Gastroesophageal sphincter (tissue), 4 donors: Measurements from ENCODE around the gene RAB6A. TPM values are rescaled to one million over a fixed set of nuclear protein-coding genes. Genes with fewer than 3 reads are reported as not detected.

Experiments
- ATAC-seq: fragments of 150-250 bp; one replicate; pipeline ENCODE4 v1.9.1; 2016; ENCODE audit warnings: mild to moderate bottlenecking, moderate library complexity
- H3K27ac ChIP-seq, 4 donors: fragments of 200-600 bp; sonication (generic) in 3 of 4; 1 replicate in 3 of 4; 2 replicates in 1 of 4; pipeline ENCODE4 v1.5.1; 2016 to 2019
- H3K27me3 ChIP-seq: fragments of 200-600 bp; sonication (generic); one replicate; pipeline ENCODE4 v1.5.1; 2019
- H3K36me3 ChIP-seq, 2 donors: fragments of 200-600 bp; sonication (generic); one replicate each; pipeline ENCODE4 v1.5.1; 2019; ENCODE audit warnings: control low read depth in 1 of 2
- H3K4me1 ChIP-seq, 3 donors: fragments of 200-600 bp; sonication (generic); 1 replicate in 2 of 3; 2 replicates in 1 of 3; pipeline ENCODE4 v1.5.1; 2016 to 2019; ENCODE audit warnings: control low read depth in 2 of 3
- H3K4me3 ChIP-seq, 2 donors: fragments of 200-600 bp; sonication (generic); one replicate each; pipeline ENCODE4 v1.5.1; 2019; ENCODE audit warnings: mild to moderate bottlenecking in 1 of 2, moderate library complexity in 1 of 2
- H3K9me3 ChIP-seq, 3 donors: fragments of 200-600 bp; sonication (generic); one replicate each; pipeline ENCODE4 v1.5.1; 2017 to 2019; ENCODE audit warnings: control low read depth in 2 of 3
- EP300 ChIP-seq: sonication (generic); formaldehyde crosslinking; IDR thresholded peaks from one replicate; pipeline ENCODE4 v1.6.1; 2017; ENCODE audit warnings: antibody characterized with exemption, mild to moderate bottlenecking
- POLR2A ChIP-seq, 2 donors: fragments of 450-650 bp; IDR thresholded peaks; one replicate each; pipeline ENCODE4 v1.6.1; 2017; ENCODE audit warnings: antibody characterized with exemption in 2 of 2, mild to moderate bottlenecking in 2 of 2, moderate library complexity in 1 of 2
- POLR2AphosphoS5 ChIP-seq: sonication (generic); formaldehyde crosslinking; IDR thresholded peaks from one replicate; pipeline ENCODE4 v1.6.1; 2017; ENCODE audit warnings: antibody characterized with exemption
- WGBS, 2 donors: methylation state at CpG; one replicate each; pipeline ENCODE4 v1.1.5; 2018; ENCODE audit warnings: low coverage in 1 of 2; 5-methylcytosine and 5-hydroxymethylcytosine counted together
- total RNA-seq, 4 donors: library from RNA; depleted of rRNA; stranded (reverse); fragments of >200 nt; gene quantifications; one replicate each; pipeline ENCODE4 v1.1.0, GENCODE V29; 2016
- TF ChIP-seq, protein P1 (sequence below), 4 experiments: fragments of 200-600 bp in 2 of 4; fragments of 450-650 bp in 2 of 4; sonication (generic) in 1 of 4; IDR thresholded peaks; one replicate each; pipeline ENCODE4 v1.5.1; 2017 to 2019; ENCODE audit warnings: antibody characterized with exemption in 4 of 4, mild to moderate bottlenecking in 2 of 4, moderate library complexity in 2 of 4

The RAB6A gene
- total RNA-seq, 4 donors from 2014 or later = 134 to 168 (median 149) TPM

GRCh38 chr11:73652046-73652730 lies 108.7 kb downstream of the RAB6A start:
- H3K27me3 ChIP-seq = no peaks in the 10 kb centered on the region
- no peaks in the 10 kb centered on the region for H3K36me3 ChIP-seq
- no peak for ATAC-seq
- H3K27ac ChIP-seq = peak overlapping the region in 3 of 4 donors; percentile 17 to 56 (median 31)
- H3K4me1 ChIP-seq = peaks cover 0 to 17% (median 0%) of the 10 kb centered on the region in 3 donors
- WGBS, 2 donors = 22% methylated on average over 1 of the region's 8 CpGs; no CpG with 5 or more reads in 1 of the 2 donors
- TF ChIP-seq, protein P1, sequence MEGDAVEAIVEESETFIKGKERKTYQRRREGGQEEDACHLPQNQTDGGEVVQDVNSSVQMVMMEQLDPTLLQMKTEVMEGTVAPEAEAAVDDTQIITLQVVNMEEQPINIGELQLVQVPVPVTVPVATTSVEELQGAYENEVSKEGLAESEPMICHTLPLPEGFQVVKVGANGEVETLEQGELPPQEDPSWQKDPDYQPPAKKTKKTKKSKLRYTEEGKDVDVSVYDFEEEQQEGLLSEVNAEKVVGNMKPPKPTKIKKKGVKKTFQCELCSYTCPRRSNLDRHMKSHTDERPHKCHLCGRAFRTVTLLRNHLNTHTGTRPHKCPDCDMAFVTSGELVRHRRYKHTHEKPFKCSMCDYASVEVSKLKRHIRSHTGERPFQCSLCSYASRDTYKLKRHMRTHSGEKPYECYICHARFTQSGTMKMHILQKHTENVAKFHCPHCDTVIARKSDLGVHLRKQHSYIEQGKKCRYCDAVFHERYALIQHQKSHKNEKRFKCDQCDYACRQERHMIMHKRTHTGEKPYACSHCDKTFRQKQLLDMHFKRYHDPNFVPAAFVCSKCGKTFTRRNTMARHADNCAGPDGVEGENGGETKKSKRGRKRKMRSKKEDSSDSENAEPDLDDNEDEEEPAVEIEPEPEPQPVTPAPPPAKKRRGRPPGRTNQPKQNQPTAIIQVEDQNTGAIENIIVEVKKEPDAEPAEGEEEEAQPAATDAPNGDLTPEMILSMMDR (IDR thresholded peaks at IDR 0.05) = no peak
- TF ChIP-seq POLR2AphosphoS5 (no peak), EP300 (no peak), POLR2A (IDR thresholded peaks at IDR 0.05) (no peak)
- no peaks in the 10 kb centered on the region for H3K9me3 ChIP-seq
- H3K4me3 ChIP-seq = no peak overlapping the region

DNA sequence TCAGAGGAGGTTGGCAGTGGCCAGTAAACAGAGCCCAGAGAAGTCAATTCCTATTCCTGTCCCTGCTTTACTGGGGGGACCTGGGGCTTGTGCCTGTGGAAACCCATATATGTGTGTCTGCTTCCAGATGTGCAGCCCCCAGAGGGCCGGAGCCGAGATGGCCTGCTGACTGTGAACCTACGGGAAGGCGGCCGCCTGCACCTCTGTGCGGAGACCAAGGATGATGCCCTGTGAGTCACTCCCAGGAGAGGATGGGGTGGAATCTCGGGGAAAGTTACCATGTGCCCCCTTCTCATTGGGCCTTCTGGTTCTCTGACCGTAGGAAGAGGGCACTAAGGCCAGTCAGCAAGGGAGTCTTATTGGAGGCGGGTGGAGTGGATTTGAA lies 109.2 kb downstream of the RAB6A start:
- Histone ChIP-seq H3K9me3 (no peaks in the 10 kb centered on the region), H3K27ac (peak overlapping the region in 3 of 4 donors; percentile 17 to 56 (median 31)), H3K4me3 (no peak overlapping the region), H3K36me3 (no peaks in the 10 kb centered on the region), H3K27me3 (no peaks in the 10 kb centered on the region), H3K4me1 (peaks cover 0 to 22% (median 0%) of the 10 kb centered on the region in 3 donors)
- no peak for TF ChIP-seq POLR2AphosphoS5
- TF ChIP-seq, protein P1 (IDR thresholded peaks at IDR 0.05) = no peak
- no peak for TF ChIP-seq POLR2A (IDR thresholded peaks at IDR 0.05)
- TF ChIP-seq EP300 = no peak
- WGBS, 2 donors = no CpG with 5 or more reads among the region's 9 CpGs
- ATAC-seq = no peak

DNA sequence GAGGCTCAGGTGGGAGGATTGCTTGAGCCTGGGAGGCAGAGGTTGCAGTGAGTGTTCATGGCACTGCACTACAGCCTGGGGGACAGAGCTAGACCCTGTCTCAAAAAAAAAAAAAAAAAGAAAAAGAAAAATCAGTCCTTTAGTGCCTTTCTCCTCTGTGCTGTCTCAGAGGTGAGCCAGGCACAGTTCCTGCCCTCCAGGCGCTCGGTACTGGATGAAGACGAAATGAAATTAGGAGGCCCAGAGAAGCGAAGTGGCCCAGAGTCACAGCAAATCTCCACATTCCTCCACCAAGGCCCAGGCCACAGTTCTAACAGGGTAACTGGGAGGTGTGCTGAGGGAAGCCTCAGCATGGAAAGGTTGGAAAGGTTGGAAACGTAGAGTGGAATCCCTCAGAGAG lies 109.6 kb downstream of the RAB6A start:
- Histone ChIP-seq H3K4me3 (no peak overlapping the region), H3K4me1 (peaks cover 0 to 22% (median 0%) of the 10 kb centered on the region in 3 donors), H3K36me3 (no peaks in the 10 kb centered on the region), H3K27ac (peak overlapping the region in 1 of 4 donors; percentile 56), H3K9me3 (no peaks in the 10 kb centered on the region), H3K27me3 (no peaks in the 10 kb centered on the region)
- no peak for ATAC-seq
- TF ChIP-seq POLR2AphosphoS5 = no peak
- no peak for TF ChIP-seq POLR2A (IDR thresholded peaks at IDR 0.05)
- TF ChIP-seq, protein P1 (IDR thresholded peaks at IDR 0.05) = no peak
- WGBS, 2 donors = 93% methylated on average over 5 of the region's 5 CpGs; no CpG with 5 or more reads in 1 of the 2 donors

- H3K4me1 ChIP-seq = peaks cover 0 to 25% (median 0%) of the 10 kb centered on the region in 3 donors
- TF ChIP-seq EP300 = no peak
- no peak for TF ChIP-seq POLR2A (IDR thresholded peaks at IDR 0.05)
- TF ChIP-seq POLR2AphosphoS5 = no peak
- TF ChIP-seq, protein P1 (IDR thresholded peaks at IDR 0.05) = no peak
- ATAC-seq = no peak
- H3K27me3 ChIP-seq = no peaks in the 10 kb centered on the region
- no peak overlapping the region for H3K4me3 ChIP-seq
- H3K9me3 ChIP-seq = no peaks in the 10 kb centered on the region
- WGBS, 2 donors = 89 to 90% methylated on average over 2 to 4 of the region's 14 CpGs
- no peaks in the 10 kb centered on the region for H3K36me3 ChIP-seq
- H3K27ac ChIP-seq = no peak overlapping the region
Observed at GRCh38 chr11:73650400-73650799, 110.5 kb downstream of the RAB6A start.

- Histone ChIP-seq H3K27ac (peak overlapping the region in 3 of 4 donors; percentile 12 to 49 (median 17)), H3K9me3 (no peaks in the 10 kb centered on the region), H3K4me1 (peaks cover 0 to 27% (median 0%) of the 10 kb centered on the region in 3 donors), H3K36me3 (no peaks in the 10 kb centered on the region), H3K27me3 (peaks cover under 1% of the 10 kb centered on the region), H3K4me3 (no peak overlapping the region)
- TF ChIP-seq EP300 = no peak
- TF ChIP-seq POLR2A (IDR thresholded peaks at IDR 0.05) = no peak
- TF ChIP-seq POLR2AphosphoS5 = no peak
- TF ChIP-seq, protein P1 (IDR thresholded peaks at IDR 0.05) = no peak
- no peak for ATAC-seq
- WGBS, 2 donors = 68 to 92% methylated on average over 2 to 6 of the region's 9 CpGs
Observed at GRCh38 chr11:73649206-73649605, 111.7 kb downstream of the RAB6A start.
